SW480 (cell line): Measurements from ENCODE around the gene TMIGD1.
A peak's percentile ranks its signal among the peaks of the same experiment; 100 is the strongest.
"Not testable (repeated sequence)": the region's sequence is repeated elsewhere in the genome, so short reads cannot be mapped to it uniquely, and the experiment has no call there.

ENCODE experiments used
- DNase-seq: peaks from one replicate; pipeline ENCODE4 v3.0.0-alpha.2; 2016; ENCODE audit warnings: low spot score

The TMIGD1 gene

GRCh38 chr17:30358055-30358760 is 24.4 kb upstream of the TMIGD1 start:
- no peak for DNase-seq

DNA sequence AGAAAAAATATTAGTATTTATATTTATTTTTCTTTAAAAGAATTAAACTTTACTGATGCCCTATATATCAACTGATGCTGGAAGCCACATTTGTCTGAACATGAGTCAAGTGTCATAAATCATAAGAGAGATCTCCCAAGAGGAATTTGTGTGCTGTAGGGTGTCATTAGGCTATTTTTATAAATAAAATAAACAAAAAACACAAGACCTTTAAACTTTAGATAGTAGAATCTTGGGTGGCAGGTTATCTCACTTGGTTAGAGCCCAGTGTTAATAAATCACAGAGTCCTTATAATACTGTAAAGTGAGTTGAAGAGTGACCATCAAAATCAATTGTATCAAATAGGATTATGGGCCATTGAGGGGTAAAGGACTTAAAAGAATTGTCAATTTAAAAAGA is 23.6 kb upstream of the TMIGD1 start:
- no peak for DNase-seq

DNA sequence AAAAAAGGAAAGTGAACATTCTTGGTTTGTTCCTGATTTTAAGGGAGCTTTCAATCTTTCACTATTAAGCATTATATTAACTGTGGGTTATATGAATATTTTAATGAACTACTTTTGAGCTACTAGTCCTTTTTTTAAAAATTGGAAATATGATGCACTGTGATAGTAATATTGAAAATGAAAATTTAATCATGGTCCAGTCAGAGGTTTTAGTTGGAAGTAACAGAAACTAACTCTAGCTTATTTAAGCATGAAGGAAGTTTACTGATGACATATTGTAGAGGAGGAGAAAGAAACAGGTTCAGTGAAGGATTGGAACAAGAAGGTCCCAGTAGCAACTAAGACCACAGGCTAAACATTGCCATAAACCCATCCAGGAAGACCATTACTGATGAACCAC is 20.8 kb upstream of the TMIGD1 start:
- DNase-seq, result no peak

DNA sequence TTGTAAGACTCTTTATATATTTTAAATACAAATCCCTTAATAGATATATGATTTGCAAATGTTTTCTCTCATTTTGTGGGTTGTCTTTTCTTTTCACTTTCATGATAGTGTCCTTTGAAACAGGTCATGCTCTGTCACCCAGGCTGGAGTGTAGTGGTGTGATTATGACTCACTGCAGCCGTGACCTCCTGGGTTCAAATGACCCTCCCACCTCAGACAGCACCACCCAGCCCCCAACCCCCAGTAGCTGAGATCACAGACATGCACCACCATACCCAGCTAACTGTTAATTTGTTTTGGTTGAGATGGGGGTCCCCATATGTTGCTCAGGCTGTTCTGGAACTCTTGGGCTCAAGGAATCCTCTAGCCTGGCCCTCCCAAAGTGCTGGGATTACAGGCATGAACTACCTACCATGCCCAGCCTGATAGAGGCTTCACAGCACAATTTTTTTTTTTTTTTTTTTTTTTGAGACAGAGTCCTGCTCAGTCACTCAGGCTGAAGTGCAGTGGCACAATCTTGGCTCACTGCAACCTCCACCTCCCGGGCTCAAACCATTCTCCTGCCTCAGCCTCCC is 18.5 kb upstream of the TMIGD1 start:
- no peak for DNase-seq

DNA sequence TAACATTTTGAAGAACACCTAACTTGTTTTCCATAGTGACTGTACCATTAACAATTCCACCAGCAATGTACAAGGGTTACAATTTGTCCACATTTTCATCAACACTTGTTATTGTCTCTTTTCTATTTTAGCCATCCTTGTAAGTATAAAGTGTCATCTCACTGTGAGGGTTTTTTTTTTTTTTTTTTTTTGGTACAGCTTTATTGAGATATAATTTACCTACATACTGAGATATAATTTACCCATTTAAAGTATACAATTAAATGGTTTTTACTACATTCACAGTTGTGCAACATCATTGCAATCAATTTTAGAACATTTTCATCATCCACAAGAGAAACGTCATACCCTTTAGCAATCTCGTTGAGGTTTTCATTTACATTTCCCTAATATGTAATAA is 17.9 kb upstream of the TMIGD1 start:
- DNase-seq, result no peak

DNA sequence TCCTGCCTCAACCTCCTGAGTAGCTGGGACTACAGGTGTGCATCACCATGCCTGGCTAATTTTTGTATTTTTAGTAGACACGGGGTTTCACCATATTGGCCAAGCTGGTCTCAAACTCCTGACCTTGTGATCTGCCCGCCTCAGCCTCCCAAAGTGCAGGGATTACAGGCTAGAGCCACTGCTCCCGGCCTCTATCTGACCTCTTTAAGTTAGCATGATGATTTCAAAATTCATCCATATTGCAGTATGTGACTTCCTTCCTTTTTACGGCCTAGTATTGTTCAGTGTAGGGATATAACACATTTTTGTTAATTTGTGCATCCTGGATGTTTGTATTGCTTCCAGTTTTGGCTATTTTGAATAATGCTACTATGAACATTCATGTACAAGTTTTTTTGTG is 17.4 kb upstream of the TMIGD1 start:
- not testable (repeated sequence) for DNase-seq

- DNase-seq, result no peak
Measured at GRCh38 chr17:30349252-30349651, 15.4 kb upstream of the TMIGD1 start.

DNA sequence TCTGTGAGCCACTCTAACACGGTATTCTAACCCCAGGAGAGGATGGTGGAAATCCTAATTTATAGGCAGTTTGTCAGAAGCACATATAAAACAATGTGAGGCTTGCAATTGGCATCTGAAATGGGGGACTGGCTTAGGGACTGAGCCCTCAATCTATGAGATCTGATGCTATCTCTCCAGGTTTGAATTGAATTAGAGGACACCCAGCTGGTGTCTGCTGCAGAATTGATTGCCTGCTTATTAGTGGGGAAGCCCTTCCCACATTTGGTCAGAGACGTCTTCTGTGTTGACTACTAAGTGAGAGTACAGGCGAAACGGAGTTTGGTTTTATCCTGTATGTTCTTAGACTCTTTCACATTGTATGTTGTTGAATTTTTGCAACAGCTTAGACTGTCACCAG is 13.6 kb upstream of the TMIGD1 start:
- no peak for DNase-seq

GRCh38 chr17:30346221-30346795 is 12.5 kb upstream of the TMIGD1 start:
- no peak for DNase-seq

DNA sequence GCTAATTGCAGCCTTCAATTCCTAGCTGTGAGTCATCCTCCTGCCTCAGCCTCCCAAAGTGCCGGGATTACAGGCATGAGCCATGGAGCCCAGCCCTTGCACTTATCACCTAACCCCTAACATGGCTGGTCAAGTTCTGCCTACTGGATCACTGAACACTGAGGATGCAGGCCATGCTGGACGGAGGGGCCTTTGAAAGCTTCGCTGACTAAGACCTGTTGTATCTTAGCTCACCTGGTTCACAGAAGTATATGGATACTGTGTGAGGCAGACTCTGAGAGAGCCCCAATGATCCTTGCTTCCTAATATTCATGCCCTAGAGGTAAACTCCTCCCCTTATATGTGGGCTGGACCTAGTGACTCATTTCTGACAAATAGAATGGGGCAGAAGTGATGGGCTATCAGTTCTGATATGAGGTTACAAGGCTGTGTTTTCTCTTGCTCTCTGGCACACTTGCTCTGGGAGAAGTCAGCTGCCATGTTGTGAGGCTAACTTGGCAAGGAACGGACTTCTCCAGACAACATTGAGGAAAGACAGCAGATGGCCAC is 11.7 kb upstream of the TMIGD1 start:
- peak; percentile 10 for DNase-seq

DNA sequence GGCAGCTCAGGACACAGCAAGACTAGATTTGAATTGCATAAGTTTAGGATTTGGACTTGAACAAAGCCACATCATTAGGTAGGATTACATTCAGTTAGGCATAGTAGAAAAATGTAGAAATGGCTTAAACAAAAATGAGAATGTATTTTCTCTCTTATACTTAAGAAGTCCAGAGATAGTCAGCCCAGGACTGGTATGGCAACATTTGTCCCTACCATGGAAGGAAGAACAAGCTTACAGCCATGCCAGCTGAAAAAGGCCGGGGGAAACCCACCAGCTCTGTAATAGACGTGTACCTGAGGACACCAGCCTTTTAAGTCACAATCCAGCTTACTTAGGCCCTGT is 11.2 kb upstream of the TMIGD1 start:
- no peak for DNase-seq

DNA sequence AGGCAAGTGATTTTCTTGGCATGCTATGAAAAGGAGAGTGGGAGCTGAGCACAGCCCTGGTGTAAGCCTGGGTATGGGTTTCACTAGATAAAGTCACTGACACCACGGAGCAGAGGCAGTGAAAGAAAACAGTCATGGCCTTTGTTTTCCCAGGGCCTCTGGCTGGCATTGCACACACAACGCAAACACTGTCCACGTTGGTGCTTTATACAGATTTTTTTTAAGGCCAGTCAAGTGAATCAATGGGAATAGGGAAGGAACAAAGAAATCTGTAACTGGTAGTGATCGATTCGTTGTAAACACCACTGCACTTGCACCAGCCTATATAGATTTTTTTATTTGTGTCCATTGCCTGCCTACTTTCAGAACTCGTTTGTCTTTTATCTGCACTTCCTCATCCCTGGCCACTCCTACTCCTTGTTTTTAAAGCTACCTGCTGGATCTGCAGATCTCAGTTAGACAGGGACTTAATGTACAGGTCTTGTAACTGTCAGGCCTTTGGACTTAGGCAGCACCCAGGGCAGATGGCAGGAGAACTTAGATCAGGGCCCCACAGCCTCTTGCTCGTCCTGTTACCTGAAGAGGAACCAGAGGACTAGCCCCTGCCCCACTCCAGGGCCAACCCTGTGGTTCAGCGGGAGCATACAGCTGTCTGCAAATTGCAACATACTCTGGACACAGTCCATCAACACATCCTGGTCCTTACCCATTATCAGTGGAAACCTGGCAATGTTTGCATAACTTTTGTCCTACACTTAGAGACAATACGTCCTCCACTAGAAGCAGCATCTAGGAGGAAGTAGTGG is 10.6 kb upstream of the TMIGD1 start:
- peak; percentile 34 for DNase-seq

- DNase-seq, result no peak
Measured at GRCh38 chr17:30343796-30344195, 9.9 kb upstream of the TMIGD1 start.

DNA sequence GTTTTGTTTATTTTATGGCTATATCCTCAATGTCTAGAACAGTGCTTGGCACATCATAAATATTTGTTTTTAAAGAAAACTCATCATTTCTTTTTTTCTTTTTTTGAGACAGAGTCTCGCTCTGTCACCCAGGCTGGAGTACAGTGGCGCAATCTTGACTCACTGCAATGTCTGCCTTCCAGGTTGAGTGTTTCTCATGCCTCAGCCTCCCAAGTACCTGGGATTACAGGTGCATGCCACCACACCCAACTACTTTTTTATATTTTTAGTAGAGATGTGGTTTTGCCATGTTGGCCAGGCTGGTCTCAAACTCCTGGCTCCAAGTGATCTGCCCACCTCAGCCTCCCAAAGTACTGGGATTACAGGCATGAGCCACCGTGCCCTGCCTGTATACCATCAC is 9.4 kb upstream of the TMIGD1 start:
- not testable (repeated sequence) for DNase-seq

GRCh38 chr17:30341703-30342249 is 7.9 kb upstream of the TMIGD1 start:
- DNase-seq, result no peak

DNA sequence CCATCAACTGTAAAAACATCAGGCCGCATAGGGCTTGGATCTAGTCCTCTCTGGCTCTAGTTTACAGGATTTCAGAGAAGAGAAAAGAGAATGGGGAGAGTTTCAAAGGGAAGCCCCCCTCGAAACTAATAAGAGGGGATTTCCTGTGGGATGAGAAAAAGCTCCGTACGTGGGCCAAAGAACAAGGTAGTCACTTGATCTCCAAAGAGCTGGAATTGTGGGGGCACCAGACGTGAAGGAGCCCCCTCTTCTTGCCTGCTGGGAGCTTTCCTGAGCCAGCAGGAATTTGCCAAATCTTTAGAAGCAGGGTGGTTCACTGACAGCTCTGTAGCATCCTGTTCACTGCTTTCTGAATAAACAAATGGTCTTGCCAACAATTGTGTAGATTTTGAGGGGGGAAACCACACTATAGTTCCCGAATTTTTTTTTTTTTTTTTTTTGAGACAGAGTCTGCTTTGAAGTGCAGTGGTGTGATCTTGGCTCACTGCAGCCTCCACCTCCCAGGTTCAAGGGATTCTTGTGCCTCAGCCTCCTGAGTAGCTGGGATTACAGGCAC is 7.0 kb upstream of the TMIGD1 start:
- no peak for DNase-seq

DNA sequence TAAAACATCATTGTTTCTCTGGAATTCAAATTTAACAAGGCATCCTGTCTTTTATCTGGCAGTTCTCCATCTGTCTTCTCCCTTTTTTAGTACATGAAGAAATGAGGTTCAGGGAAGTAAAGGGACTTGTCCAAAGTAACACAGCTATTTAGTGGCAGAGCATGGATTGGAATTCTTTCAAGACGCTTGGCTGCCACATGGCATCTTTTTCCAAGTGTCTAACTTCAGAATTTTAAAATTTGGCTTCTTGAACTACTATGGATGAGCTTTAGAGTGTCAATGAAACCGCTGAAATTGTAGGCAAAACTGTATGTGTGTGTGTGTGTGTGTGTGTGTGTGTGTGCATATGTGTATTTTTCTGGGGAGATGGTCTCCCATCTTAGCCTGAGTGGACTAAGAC is 5.2 kb upstream of the TMIGD1 start:
- DNase-seq, result no peak

DNA sequence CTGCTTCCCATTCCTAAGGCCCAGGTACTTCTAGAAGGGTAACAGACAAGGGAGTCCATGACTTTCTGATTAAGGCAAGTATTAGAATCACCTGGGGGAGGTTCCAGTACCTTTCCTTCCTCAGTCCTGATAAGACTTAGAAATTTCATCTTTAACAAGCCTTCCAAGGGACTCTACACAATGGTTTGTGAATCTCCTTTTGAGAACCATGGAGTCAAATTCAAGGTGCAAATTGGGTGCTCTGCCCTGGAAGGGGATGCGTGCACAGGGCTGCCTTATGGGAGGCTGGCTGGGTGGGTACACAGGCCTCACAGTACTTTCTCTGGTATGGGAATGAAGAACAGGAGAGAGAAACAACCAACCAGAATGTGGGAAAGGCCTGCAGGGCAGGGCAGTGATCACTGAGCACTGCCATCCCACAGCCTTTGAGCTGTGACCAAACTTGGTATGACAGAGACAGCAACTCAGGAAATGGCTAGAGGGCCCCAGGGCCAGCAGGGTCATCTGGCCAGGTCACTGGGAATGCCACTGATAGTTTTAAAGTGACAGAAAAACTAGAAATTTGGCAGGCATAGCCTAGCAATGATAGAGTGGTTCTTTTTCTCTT is 3.6 kb upstream of the TMIGD1 start:
- DNase-seq, result no peak

- peak; percentile 68 for DNase-seq
Measured at GRCh38 chr17:30336369-30337171, 2.7 kb upstream of the TMIGD1 start.

DNA sequence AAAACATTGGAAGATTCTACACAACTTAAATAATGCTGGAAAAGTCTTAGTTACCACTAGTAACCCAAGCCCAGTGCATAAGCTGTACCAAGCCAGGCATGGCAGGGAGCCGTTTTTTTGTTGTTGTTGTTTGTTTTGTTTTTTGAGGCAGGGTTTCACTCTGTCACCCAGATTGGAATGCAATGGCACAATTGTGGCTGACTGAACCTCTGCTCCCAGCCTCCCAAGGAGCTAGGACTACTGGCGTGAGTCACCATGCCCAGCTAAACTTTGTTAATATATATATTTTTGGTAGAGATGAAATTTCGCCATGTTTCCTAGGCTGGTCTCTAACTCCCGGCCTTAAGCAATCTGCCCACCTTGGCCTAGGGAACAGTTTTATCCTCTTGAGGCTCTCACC is 564 bp upstream of the TMIGD1 start:
- DNase-seq, result no peak

GRCh38 chr17:30332057-30332542 is 1.8 kb downstream of the TMIGD1 start:
- peak; percentile 51 for DNase-seq
